ENCODE data around the gene PTPN4.

GRCh38 chr2:119852214-119852613 lies 92.5 kb downstream of the PTPN4 start:
- TF ChIP-seq CTCF (IDR thresholded peaks at IDR 0.05) (no peak), POLR2A (IDR thresholded peaks at IDR 0.05) (no peak)

Measured in testis (tissue), 2 donors.